ENCODE measurements around the gene MRAP.
A peak's percentile ranks its signal among the peaks of the same experiment; 100 is the strongest.

Gene MRAP

GRCh38 chr21:32350211-32350980 lies 51.7 kb downstream of the MRAP start:
- no peak overlapping the region for H3K4me3 ChIP-seq (ENCODE audit: severe bottlenecking)
- H3K27ac ChIP-seq (ENCODE audit: poor library complexity, severe bottlenecking) = no peak overlapping the region
- TF ChIP-seq CTCF (IDR thresholded peaks at IDR 0.05; ENCODE audit: poor library complexity, severe bottlenecking) = no peak
- peaks cover 98% of the 10 kb centered on the region for H3K36me3 ChIP-seq (ENCODE audit: low read depth)
- no peaks in the 10 kb centered on the region for H3K9me3 ChIP-seq (ENCODE audit: severe bottlenecking)
- no peaks in the 10 kb centered on the region for H3K4me1 ChIP-seq (ENCODE audit: insufficient read depth, poor library complexity, severe bottlenecking)
- no peak for ATAC-seq (ENCODE audit: low read depth)
- H3K27me3 ChIP-seq (ENCODE audit: insufficient read depth, poor library complexity, severe bottlenecking) = no peaks in the 10 kb centered on the region
- no peak for DNase-seq (ENCODE audit: low spot score)

- Histone ChIP-seq H3K36me3 (ENCODE audit: low read depth) (peaks cover 98% of the 10 kb centered on the region), H3K4me3 (ENCODE audit: severe bottlenecking) (no peak overlapping the region), H3K27me3 (ENCODE audit: insufficient read depth, poor library complexity, severe bottlenecking) (no peaks in the 10 kb centered on the region), H3K4me1 (ENCODE audit: insufficient read depth, poor library complexity, severe bottlenecking) (no peaks in the 10 kb centered on the region), H3K27ac (ENCODE audit: poor library complexity, severe bottlenecking) (no peak overlapping the region), H3K9me3 (ENCODE audit: severe bottlenecking) (no peaks in the 10 kb centered on the region)
- ATAC-seq (ENCODE audit: low read depth) (no peak), DNase-seq (ENCODE audit: low spot score) (no peak)
- no peak for TF ChIP-seq CTCF (IDR thresholded peaks at IDR 0.05; ENCODE audit: poor library complexity, severe bottlenecking)
Observed at GRCh38 chr21:32350981-32351380, 52.3 kb downstream of the MRAP start.

- Histone ChIP-seq H3K27me3 (ENCODE audit: insufficient read depth, poor library complexity, severe bottlenecking) (no peaks in the 10 kb centered on the region), H3K4me3 (ENCODE audit: severe bottlenecking) (no peak overlapping the region), H3K4me1 (ENCODE audit: insufficient read depth, poor library complexity, severe bottlenecking) (no peaks in the 10 kb centered on the region), H3K36me3 (ENCODE audit: low read depth) (peaks cover 98% of the 10 kb centered on the region), H3K27ac (ENCODE audit: poor library complexity, severe bottlenecking) (no peak overlapping the region), H3K9me3 (ENCODE audit: severe bottlenecking) (no peaks in the 10 kb centered on the region)
- ATAC-seq (ENCODE audit: low read depth) = peak; percentile 36; the same call in 2 of the 3 replicates
- no peak for TF ChIP-seq CTCF (IDR thresholded peaks at IDR 0.05; ENCODE audit: poor library complexity, severe bottlenecking)
- no peak for DNase-seq (ENCODE audit: low spot score)
Observed at GRCh38 chr21:32351428-32351827, 52.8 kb downstream of the MRAP start.

GRCh38 chr21:32352526-32352925 lies 53.9 kb downstream of the MRAP start:
- no peaks in the 10 kb centered on the region for H3K27me3 ChIP-seq (ENCODE audit: insufficient read depth, poor library complexity, severe bottlenecking)
- TF ChIP-seq CTCF (IDR thresholded peaks at IDR 0.05; ENCODE audit: poor library complexity, severe bottlenecking) = no peak
- ATAC-seq (ENCODE audit: low read depth) = no peak

More at GRCh38 chr21:32352526-32352925, 53.9 kb downstream of the MRAP start:
- no peak for DNase-seq (ENCODE audit: low spot score)
- H3K9me3 ChIP-seq (ENCODE audit: severe bottlenecking) = no peaks in the 10 kb centered on the region
- peaks cover 98% of the 10 kb centered on the region for H3K36me3 ChIP-seq (ENCODE audit: low read depth)
- no peak overlapping the region for H3K4me3 ChIP-seq (ENCODE audit: severe bottlenecking)
- no peak overlapping the region for H3K27ac ChIP-seq (ENCODE audit: poor library complexity, severe bottlenecking)
- no peaks in the 10 kb centered on the region for H3K4me1 ChIP-seq (ENCODE audit: insufficient read depth, poor library complexity, severe bottlenecking)

All from RWPE2 (cell line).